ENCODE data around the gene DLL1.

GRCh38 chr6:170247178-170247701 is 43.6 kb downstream of the DLL1 start:
- TF ChIP-seq CTCF (conservative IDR thresholded peaks at IDR 0.05; ENCODE audit: low read depth, low read length) (no peak), EZH2 (IDR thresholded peaks at IDR 0.05; ENCODE audit: low read length, unreplicated experiment) (no peak)
